Tibial artery (tissue), 4 donors: ENCODE measurements around the gene PLAU.

Source experiments
- DNase-seq, 2 donors: peaks; one replicate each; pipeline ENCODE4 v3.0.0-alpha.2; 2019
- H3K27ac ChIP-seq, 2 donors: fragments of 200-600 bp; sonication (generic) in 1 of 2; 1 replicate in 1 of 2; 2 replicates in 1 of 2; pipeline ENCODE4 v1.5.1; 2018 to 2019; ENCODE audit warnings: mild to moderate bottlenecking in 1 of 2
- H3K27me3 ChIP-seq, 2 donors: fragments of 200-600 bp; sonication (generic) in 1 of 2; one replicate each; pipeline versions ENCODE4 v1.5.1 to v1.6.0; 2016 to 2019
- H3K36me3 ChIP-seq, 3 donors: fragments of 200-600 bp; sonication (generic) in 2 of 3; one replicate each; pipeline ENCODE4 v1.5.1; 2016 to 2019; ENCODE audit warnings: mild to moderate bottlenecking in 2 of 3
- H3K4me1 ChIP-seq, 4 donors: fragments of 200-600 bp; sonication (generic) in 2 of 4; 1 replicate in 3 of 4; 2 replicates in 1 of 4; pipeline ENCODE4 v1.5.1; 2016 to 2019
- H3K4me3 ChIP-seq, 2 donors: fragments of 200-600 bp; sonication (generic) in 1 of 2; 1 replicate in 1 of 2; 2 replicates in 1 of 2; pipeline ENCODE4 v1.5.1; 2018 to 2019; ENCODE audit warnings: mild to moderate bottlenecking in 2 of 2
- H3K9me3 ChIP-seq, 3 donors: fragments of 200-600 bp; sonication (generic) in 1 of 3; one replicate each; pipeline ENCODE4 v1.5.1; 2016 to 2019
- intact Hi-C: fragments of 100-400 bp; cut with DNase I; formaldehyde crosslinking; loops from one replicate; pipeline ENCODE4 v1.15.0; 2023; ENCODE audit warnings: low total_unique reads
- TF ChIP-seq, protein P1 (sequence below), 2 experiments: fragments of 200-600 bp in 1 of 2; fragments of 450-650 bp in 1 of 2; IDR thresholded peaks; one replicate each; pipeline ENCODE4 v1.5.1; 2017 to 2019; ENCODE audit warnings: antibody characterized with exemption in 2 of 2, mild to moderate bottlenecking in 1 of 2, moderate library complexity in 1 of 2

PLAU gene

DNA sequence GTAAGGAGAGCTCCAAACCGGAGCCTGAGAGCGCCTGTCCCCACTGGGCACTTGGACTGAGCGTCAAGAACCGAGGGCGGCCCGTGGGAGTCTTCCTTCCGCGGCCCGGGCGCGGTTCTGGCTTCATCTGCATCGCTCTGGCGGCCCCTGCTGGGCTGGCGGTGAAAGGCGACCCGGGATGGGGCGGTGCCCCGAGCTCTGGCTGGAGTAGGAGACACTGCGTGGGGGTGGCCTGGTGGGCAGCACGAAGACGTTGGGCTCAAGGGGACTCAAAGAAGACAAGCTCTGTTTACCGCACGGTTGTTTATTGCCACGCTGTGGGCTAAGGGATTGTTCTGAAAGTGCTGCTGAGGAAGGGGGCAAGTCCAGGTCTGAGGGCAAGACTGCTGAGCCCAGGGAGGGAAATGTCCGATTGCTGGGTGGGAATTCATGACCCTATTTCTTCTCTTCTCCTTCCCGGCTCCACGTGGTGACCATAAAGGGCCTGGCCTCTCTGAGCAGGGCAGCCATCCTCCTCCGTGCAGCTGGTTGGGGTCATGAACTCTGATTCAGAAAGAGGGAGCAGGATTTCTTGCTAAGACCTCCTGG lies 29.8 kb downstream of the PLAU start:
- H3K4me3 ChIP-seq = peak overlapping the region; percentile 13 to 20
- peak; percentile 85 to 91 for DNase-seq
- peak overlapping the region; percentile 70 to 77 for H3K27ac ChIP-seq
- H3K4me1 ChIP-seq = peaks cover 0 to 36% (median 17%) of the 10 kb centered on the region in 4 donors
- TF ChIP-seq, protein P1, sequence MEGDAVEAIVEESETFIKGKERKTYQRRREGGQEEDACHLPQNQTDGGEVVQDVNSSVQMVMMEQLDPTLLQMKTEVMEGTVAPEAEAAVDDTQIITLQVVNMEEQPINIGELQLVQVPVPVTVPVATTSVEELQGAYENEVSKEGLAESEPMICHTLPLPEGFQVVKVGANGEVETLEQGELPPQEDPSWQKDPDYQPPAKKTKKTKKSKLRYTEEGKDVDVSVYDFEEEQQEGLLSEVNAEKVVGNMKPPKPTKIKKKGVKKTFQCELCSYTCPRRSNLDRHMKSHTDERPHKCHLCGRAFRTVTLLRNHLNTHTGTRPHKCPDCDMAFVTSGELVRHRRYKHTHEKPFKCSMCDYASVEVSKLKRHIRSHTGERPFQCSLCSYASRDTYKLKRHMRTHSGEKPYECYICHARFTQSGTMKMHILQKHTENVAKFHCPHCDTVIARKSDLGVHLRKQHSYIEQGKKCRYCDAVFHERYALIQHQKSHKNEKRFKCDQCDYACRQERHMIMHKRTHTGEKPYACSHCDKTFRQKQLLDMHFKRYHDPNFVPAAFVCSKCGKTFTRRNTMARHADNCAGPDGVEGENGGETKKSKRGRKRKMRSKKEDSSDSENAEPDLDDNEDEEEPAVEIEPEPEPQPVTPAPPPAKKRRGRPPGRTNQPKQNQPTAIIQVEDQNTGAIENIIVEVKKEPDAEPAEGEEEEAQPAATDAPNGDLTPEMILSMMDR (IDR thresholded peaks at IDR 0.05) = peak; percentile 96 to 97
- H3K36me3 ChIP-seq = no peaks in the 10 kb centered on the region
- no peaks in the 10 kb centered on the region for H3K9me3 ChIP-seq
- intact Hi-C loops = loop anchor here (2.0 kb wide), 1 partner anchor 54 kb away; no protein-coding TSS in a partner anchor
- H3K27me3 ChIP-seq = no peaks in the 10 kb centered on the region

DNA sequence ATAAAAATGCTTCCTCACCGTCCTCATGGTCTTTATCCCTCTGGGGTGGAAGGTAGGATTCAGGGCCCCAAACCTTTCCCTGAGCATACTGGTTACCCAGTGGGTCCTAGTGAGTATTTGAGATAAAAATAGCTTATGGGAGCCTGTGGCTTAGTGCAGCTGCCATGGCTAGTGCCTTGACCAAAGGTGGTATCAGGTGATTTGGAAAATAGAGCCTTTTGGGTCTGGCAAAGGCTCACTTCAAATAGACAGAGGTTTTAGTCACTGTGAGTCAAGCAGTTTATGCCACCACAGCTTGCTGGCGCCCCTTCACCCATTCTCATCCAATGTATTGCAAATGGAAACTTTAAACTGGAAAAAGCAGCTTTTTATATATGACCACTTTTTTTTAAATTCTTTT lies 30.4 kb downstream of the PLAU start:
- Histone ChIP-seq H3K27ac (peak overlapping the region; percentile 70 to 77), H3K9me3 (no peaks in the 10 kb centered on the region), H3K4me3 (no peak overlapping the region), H3K4me1 (peaks cover 0 to 31% (median 17%) of the 10 kb centered on the region in 4 donors), H3K27me3 (no peaks in the 10 kb centered on the region), H3K36me3 (no peaks in the 10 kb centered on the region)
- TF ChIP-seq, protein P1 (IDR thresholded peaks at IDR 0.05) = no peak
- intact Hi-C loops = loop anchor here (2.0 kb wide), 1 partner anchor 54 kb away; no protein-coding TSS in a partner anchor
- DNase-seq = no peak

DNA sequence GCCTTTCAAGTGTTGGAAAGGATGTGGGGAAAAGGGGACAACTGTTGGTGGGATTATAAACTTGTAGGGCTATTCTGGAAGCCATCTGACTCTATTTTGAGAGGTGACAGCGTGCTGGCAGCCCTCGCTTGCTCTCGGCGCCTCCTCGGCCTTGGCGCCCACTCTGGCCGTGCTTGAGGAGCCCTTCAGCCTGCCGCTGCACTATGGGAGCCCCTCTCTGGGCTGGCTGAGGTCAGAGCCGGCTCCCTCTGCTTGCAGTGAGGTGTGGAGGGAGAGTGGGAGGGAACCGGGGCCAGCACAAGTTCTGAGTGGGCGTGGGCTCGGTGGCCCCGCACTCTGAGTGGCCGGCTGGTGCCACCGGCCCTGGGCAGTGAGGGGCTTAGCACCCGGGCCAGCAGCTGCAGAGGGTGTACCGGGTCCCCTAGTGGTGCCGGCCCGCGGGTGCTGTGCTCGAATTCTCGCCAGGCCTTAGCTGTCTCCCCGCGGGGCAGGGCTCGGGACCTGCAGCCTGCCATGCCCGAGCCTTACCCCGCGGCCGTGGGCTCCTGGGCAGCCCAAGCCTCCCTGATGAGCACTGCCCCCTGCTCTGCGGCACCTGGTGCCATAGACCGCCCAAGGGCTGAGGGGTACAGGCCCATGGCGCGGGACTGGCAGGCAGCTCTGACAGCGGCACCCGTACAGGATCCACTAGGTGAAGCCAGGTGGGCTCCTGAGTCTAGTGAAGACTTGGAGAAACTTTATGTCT lies 33.6 kb downstream of the PLAU start:
- H3K36me3 ChIP-seq = no peaks in the 10 kb centered on the region
- H3K9me3 ChIP-seq = no peaks in the 10 kb centered on the region
- H3K4me3 ChIP-seq = no peak overlapping the region
- H3K27ac ChIP-seq = no peak overlapping the region
- TF ChIP-seq, protein P1 (IDR thresholded peaks at IDR 0.05) = no peak
- no peaks in the 10 kb centered on the region for H3K27me3 ChIP-seq
- H3K4me1 ChIP-seq = peaks cover 0 to 14% (median 11%) of the 10 kb centered on the region in 4 donors
- intact Hi-C loops = no loop called here
- DNase-seq = no peak

DNA sequence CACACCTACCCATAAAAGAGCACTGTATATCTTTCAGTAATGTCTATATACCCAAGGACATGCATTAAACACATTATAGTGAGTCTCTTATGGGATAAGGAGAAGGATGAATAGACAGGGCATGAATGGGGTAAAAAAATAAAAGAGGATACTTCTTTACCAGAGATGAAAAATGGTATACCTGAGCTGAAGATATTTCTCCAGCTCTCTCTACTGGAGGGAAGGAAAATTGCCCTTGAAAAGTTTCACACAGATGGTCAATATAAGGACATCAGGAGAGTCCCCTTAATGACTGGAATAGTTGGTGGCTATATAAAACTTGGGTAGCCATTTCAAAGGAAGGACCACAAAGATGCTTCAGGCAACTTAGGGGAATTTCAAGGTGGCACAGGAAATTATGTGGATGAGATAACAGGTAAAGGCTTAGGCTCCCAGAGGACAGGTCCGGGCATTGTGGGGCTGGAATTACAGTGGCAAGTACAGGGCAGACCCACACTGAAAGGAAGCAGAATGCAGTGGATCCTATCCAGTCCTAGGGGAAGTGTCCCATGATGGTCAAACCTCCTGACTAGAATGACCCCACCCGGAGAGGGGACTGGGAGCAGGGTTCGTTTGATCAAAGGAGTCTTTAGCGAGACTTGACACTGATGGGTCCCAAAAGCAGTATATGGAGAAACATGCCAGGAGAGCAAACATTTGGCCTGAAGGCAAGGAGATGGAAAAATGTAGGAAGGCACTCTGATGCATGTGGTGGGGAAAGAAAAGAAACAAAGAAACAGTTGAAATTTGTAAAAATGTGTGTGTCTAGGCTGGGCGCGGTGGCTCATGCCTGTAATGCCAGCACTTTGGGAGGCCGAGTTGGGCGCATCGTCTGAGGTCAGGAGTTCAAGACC lies 35.6 kb downstream of the PLAU start:
- TF ChIP-seq, protein P1 (IDR thresholded peaks at IDR 0.05) = no peak
- Histone ChIP-seq H3K36me3 (no peaks in the 10 kb centered on the region), H3K4me1 (peaks cover 0 to 19% (median 7%) of the 10 kb centered on the region in 4 donors), H3K27me3 (no peaks in the 10 kb centered on the region), H3K27ac (no peak overlapping the region), H3K4me3 (no peak overlapping the region), H3K9me3 (no peaks in the 10 kb centered on the region)
- no peak for DNase-seq
- intact Hi-C loops = no loop called here

DNA sequence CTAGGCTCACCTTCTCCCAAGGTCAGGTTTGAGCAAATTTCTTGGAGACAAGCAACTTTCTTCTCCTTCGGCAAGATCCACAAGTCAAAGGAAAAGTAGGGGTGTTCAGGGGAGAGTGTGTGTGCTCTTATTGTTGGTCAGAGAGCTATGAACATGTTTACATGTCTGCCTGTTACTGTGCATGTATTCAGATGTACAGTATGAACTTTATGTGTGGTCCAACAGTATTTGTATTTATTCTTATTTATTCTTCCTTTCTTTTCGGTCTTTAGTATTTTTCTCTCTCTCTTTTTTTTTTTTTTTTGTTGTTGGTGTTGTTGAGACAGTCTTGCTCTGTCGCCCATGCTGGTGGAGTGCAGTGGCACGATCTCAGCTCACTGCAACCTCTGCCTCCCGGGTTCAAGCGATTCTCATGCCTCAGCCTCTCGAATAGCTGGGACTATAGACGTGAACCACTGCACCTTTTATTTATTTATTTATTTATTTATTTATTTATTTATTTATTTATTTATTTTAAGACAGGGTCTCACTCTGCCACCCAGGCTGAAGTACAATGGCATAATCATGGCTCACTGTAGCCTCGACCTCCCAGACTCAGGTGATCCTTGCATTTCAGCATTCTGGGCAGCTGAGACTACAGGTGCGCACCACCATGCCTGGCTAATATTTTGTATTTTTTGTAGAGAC lies 38.2 kb downstream of the PLAU start:
- H3K9me3 ChIP-seq = no peaks in the 10 kb centered on the region
- H3K4me1 ChIP-seq = peaks cover 0 to 18% (median 7%) of the 10 kb centered on the region in 4 donors
- TF ChIP-seq, protein P1 (IDR thresholded peaks at IDR 0.05) = no peak
- no peaks in the 10 kb centered on the region for H3K36me3 ChIP-seq
- no peak for DNase-seq
- no peaks in the 10 kb centered on the region for H3K27me3 ChIP-seq
- no peak overlapping the region for H3K4me3 ChIP-seq
- intact Hi-C loops = no loop called here
- no peak overlapping the region for H3K27ac ChIP-seq
